Endothelial cell (in vitro differentiated cells): ENCODE results near the gene SMARCAL1. TPM values are rescaled to one million over a fixed set of nuclear protein-coding genes. Genes with fewer than 3 reads are reported as not detected.
A peak's percentile ranks its signal among the peaks of the same experiment; 100 is the strongest.

Source experiments
- DNase-seq: peaks from one replicate; pipeline ENCODE4 v3.0.0; 2021; ENCODE audit warnings: low spot score
- H3K27ac Mint-ChIP-seq: one replicate; pipeline ENCODE4 v1.8.0; 2021; ENCODE audit warnings: mixed read lengths, inconsistent platforms; ENCODE audit not compliant: unreplicated experiment
- H3K27me3 Mint-ChIP-seq: one replicate; pipeline ENCODE4 v1.8.0; 2021; ENCODE audit warnings: mild to moderate bottlenecking, moderate library complexity, mixed read lengths, inconsistent platforms; ENCODE audit not compliant: unreplicated experiment
- H3K36me3 Mint-ChIP-seq: one replicate; pipeline ENCODE4 v1.8.0; 2021; ENCODE audit warnings: mild to moderate bottlenecking, low read depth, mixed read lengths, inconsistent platforms; ENCODE audit not compliant: unreplicated experiment
- H3K4me1 Mint-ChIP-seq: one replicate; pipeline ENCODE4 v1.8.0; 2021; ENCODE audit warnings: mild to moderate bottlenecking, mixed read lengths, inconsistent platforms; ENCODE audit not compliant: unreplicated experiment
- H3K4me3 Mint-ChIP-seq: one replicate; pipeline ENCODE4 v1.8.0; 2021; ENCODE audit warnings: mild to moderate bottlenecking, mixed read lengths, inconsistent platforms; ENCODE audit not compliant: unreplicated experiment
- H3K9me3 Mint-ChIP-seq: one replicate; pipeline ENCODE4 v1.8.0; 2021; ENCODE audit warnings: mixed read lengths, inconsistent platforms; ENCODE audit not compliant: unreplicated experiment
- CTCF ChIP-seq: fragments of 200-600 bp; sonication (generic); IDR thresholded peaks from one replicate; pipeline ENCODE4 v1.5.0; 2021; ENCODE audit warnings: antibody characterized with exemption; ENCODE audit not compliant: unreplicated experiment
- total RNA-seq: library from RNA; stranded (reverse); fragmentation: NEBNext Ultra II Directional; extraction: Animal tissue kit (Norgen Biotek cat#: 25700); gene quantifications from one replicate; pipeline ENCODE4 v1.2.1, GENCODE V29; 2021; ENCODE audit not compliant: unreplicated experiment

The SMARCAL1 gene
- total RNA-seq, 1 donor from 2014 or later = 39.1 TPM

DNA sequence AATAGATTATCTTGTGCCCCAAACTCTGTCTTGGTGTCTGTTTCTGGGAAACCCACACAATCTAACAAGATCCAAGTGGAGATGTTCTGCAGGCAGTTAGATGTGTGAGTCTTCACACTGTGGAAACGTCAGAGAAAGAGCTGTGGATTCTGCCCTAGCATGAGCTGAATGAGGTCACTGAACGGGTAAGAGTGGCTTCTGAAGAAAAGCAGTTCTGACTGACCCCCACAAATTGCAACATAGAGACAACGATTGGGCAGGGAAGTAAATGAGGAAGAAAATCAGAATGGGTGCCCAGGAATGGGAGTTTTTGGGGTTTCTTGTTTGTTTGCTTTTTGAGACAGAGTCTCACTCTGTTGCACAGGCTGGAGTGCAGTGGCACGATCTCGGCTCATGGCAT, 73.5 kb downstream of the SMARCAL1 start:
- DNase-seq = no peak
- H3K36me3 Mint-ChIP-seq = peaks cover 10% of the 10 kb centered on the region
- no peak for TF ChIP-seq CTCF
- H3K27ac Mint-ChIP-seq = peak overlapping the region; percentile 81
- H3K4me3 Mint-ChIP-seq = no peak overlapping the region
- peaks cover 3% of the 10 kb centered on the region for H3K27me3 Mint-ChIP-seq
- peaks cover 32% of the 10 kb centered on the region for H3K4me1 Mint-ChIP-seq
- H3K9me3 Mint-ChIP-seq = no peaks in the 10 kb centered on the region

- Mint-ChIP-seq H3K9me3 (no peaks in the 10 kb centered on the region), H3K4me3 (no peak overlapping the region), H3K4me1 (peaks cover 32% of the 10 kb centered on the region), H3K36me3 (peaks cover 8% of the 10 kb centered on the region), H3K27me3 (peaks cover 3% of the 10 kb centered on the region), H3K27ac (peak overlapping the region; percentile 76)
- no peak for TF ChIP-seq CTCF
- DNase-seq = no peak
Observed at GRCh38 chr2:216486271-216486670, 74.0 kb downstream of the SMARCAL1 start.

DNA sequence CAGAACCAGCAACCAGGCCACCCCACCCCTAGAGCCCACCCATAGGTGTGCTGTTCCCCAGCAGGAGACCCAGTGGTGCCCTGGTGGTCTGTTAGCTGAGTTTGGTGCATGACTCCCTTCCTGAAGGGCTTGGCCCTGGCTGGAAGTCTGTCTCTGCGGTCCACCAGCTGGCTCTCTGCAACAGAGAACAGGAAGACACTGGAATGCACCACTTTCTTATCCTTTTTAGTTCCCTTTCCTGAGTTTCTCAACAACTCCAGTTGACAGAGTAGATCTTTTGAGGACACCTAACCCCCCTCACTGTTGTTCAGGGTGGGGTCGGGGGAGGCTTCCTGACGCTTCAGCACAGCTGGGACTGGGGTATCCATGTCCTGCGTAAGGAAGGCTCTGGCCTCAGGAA, 74.4 kb downstream of the SMARCAL1 start:
- Mint-ChIP-seq H3K27me3 (peaks cover 3% of the 10 kb centered on the region), H3K9me3 (no peaks in the 10 kb centered on the region), H3K4me1 (peaks cover 32% of the 10 kb centered on the region), H3K36me3 (peaks cover 8% of the 10 kb centered on the region), H3K27ac (peak overlapping the region; percentile 76), H3K4me3 (no peak overlapping the region)
- TF ChIP-seq CTCF = no peak
- no peak for DNase-seq

DNA sequence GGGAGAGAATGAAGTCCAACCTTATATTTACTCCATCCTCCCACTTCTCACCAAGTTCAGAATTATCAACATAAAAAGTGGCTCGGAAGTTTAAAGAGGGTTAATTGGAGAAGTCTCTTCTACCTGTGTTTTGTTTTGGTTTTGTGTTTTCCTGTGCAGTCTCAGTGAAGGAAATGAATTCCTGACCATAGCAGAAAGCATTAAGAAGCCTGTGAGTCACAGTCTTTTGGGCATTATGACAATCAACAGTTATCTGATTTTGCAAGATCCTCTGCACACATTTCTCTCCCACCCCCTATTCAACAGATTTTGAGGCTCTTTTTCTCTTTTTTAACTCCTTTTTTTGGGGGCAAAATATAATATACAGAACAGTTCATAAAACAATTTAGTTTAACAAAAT, 77.8 kb downstream of the SMARCAL1 start:
- Mint-ChIP-seq H3K27ac (peak overlapping the region; percentile 87), H3K9me3 (no peaks in the 10 kb centered on the region), H3K4me3 (peak overlapping the region; percentile 23), H3K36me3 (no peaks in the 10 kb centered on the region), H3K4me1 (peaks cover 42% of the 10 kb centered on the region), H3K27me3 (peaks cover 3% of the 10 kb centered on the region)
- no peak for DNase-seq
- no peak for TF ChIP-seq CTCF

DNA sequence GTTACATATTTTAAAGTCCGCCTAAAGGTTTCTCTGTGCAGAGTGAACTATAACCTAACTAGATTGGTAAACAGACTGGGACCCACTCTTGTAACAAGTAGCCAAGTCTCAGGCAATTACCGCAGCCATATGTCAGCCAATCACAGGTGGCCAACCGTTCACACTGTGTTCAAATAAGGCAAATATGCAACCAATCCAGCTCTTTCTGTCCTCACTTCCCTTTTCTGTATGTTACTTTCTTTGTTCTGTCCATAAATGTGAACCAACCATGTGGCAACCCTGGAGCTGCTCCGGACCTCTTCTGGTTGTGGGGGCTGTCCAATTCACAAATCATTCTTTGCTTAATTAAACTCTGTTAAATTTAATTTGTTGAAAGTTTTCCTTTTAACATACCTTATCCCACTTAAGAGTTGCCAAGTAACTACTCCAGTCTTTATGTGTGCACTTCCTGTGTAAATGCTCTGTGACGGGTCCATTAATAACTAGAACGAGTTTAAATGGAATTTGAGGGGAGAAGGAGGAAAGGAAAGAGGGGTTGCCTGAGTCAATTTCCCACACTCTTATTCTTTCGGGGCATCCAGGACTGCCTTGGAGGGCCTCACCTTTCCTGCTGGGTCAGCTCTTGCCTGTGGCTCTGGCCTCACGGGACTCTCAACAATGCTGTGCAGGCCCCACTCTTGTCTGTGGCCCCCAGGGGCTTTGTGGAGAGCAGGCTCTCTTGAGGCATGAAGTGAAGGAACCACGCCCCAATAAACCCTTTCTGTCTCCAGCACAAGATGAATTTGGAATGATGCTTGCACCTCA, 79.7 kb downstream of the SMARCAL1 start:
- H3K27ac Mint-ChIP-seq = peak overlapping the region; percentile 9

More for the DNA sequence above, 79.7 kb downstream of the SMARCAL1 start:
- no peak for DNase-seq
- TF ChIP-seq CTCF = no peak
- H3K4me1 Mint-ChIP-seq = peaks cover 34% of the 10 kb centered on the region
- no peaks in the 10 kb centered on the region for H3K9me3 Mint-ChIP-seq
- peaks cover 3% of the 10 kb centered on the region for H3K27me3 Mint-ChIP-seq
- H3K36me3 Mint-ChIP-seq = no peaks in the 10 kb centered on the region
- H3K4me3 Mint-ChIP-seq = no peak overlapping the region
